Medulla oblongata (tissue), 1 donor: ENCODE measurements around the gene GAL3ST1.

ENCODE experiments used
- DNase-seq: peaks from one replicate; pipeline ENCODE4 v3.0.0-alpha.2; 2015; ENCODE audit errors: extremely low spot score

GAL3ST1 gene

DNA sequence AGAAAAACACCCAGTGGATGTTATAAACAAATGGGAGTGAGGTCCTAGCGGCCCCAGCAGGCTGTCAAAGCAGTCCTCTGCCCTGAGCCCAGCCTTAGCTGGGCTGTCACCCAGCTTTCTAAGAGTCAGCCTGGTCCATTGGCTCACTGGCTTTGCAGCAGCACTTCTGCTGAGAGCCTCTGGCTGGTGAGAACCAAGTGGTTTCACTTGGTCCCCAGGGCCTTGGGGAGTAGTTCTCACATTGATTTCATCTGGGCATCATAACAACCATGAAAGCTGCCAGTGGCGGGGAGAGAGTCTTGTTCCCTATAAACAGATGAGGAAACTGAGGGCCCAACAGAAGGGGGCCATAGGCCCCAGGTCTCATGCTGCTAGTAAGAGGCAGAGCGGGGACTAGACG lies 39.3 kb downstream of the GAL3ST1 start:
- no peak for DNase-seq

DNA sequence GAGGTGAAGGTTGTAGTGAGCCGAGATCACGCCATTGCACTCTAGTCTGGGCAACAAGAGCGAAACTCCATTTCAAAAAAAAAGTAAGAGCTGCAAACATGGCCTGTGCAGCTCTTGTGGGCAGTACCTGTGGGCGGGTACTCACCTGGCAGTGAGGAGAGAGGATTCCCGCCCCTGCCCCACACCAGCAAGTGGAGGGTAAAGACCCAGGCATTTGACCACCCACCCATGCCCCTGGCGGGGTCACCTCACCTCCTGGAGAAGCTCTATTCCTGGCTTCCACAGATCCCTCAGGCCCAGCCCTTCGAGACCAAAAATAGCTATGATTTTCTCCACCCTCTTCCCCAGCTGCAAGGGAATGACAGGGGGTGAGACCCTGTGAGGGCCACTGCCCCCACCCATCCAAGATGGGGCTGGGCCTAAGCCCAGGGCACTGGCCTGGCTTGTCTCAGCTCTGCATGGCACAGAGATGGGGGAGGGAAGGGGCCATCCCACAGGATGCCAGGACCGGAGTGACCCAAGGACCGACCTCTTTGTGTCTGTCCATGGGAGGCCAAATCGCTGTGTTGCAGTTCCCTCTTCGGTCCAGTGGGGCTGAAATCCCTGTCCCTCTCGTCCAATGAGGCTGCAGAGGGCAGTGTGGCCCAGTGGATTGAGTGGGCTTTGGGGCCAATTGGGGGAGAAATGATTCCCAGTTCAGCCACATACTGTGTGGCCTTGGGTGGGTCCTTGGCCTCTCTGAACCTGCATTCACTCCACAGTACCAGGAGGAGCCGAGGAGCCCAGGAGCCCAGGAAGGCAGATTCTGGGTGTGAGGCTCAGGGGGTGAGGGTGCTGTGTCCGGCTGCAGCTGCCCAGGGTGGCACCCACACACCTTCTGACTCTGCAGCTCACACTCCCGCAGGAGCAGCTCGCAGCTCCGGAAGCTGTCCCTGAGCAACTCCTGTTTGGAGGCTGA lies 42.5 kb downstream of the GAL3ST1 start:
- no peak for DNase-seq

DNA sequence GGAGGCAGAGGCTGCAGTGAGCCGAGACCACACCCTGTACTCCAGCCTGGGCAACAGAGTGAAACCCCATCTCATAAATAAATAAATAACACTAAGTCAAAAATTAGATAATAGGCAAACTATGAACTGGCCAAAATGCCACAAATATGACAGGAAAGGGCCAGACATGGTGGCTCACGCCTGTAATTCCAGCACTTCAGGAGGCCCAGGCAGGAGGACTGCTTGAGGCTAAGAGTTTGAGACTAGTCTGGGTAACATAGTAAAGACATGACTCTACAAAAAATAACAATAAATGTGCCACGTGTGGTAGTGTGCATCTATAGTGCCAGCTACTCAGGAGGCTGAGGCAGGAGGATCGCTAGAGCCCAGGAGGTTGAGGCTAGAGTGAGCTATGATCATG lies 47.8 kb downstream of the GAL3ST1 start:
- no peak for DNase-seq

DNA sequence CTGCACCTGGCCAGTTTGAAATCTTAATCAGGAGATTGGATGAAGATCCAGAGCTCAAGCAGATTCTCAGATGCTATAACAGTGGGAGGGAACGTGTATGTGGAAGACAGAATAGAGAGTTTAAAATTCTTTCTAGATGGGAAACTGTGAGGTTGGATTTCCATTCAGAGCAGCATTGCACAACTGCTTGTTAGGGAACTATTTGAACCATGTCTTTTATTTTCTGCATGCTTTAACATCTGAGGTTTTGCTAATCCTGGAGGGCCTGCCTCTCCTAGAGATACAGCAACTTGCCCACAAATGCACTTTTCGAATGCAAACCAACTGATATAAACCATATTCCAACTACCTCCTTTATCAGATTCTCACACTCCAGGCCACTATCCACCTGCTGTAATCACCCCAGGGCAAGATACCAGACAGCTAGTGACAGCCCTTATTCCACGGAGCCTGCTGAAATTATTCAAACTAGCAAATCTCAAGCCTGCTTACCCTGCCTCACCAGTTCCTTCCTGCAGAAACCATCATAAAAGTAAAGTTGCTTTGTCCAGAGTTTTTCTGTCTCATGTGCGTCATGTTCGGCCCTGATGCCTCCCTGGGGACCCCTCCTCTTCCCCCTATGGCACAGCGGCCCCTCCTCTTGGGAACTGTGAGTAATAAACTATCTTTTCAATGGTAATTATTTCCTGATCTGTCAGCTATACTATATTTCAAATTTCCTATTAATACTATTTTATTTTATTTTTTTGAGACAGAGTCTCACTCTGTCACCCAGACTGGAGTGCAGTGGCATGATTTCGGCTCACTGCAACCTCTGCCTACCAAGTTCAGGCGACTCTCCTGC lies 50.6 kb downstream of the GAL3ST1 start:
- no peak for DNase-seq

DNA sequence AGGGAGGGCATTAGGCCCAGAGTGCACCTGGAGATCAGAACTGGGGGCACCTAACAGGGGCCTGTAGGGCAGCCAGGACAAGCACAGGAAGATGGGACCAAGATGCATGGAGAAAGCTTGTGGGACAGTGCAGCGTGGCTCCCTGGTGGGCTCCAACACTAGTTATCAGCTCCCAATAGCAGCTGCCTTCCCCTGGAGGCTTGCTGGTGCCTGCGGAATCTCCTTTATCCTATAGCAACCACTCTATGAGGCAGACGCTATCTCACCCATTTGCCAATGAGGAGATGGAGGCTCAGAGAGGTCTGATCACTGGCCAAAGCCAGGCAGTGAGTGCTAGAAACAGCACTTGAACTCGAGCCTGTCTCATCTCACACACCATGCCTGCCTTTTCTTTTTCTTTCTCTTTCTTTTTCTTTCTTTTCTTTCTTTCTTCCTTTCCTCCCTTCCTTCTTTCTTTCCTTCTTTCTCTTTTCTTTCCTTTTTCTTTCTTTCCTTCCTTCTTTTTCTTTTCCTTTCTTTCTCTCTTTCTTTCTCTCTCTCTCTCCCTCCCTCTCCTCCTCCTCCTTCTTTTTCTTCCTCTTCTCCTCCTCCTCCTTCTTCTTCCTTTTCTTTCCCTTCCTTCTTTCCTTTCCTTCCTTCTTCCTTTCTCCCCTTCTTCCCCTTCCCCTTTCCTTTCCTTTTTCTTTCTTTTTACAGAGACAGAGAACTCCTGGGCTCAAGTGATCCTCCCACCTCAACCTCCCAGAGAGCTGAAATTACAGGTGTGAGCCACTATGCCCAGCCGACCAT lies 52.9 kb downstream of the GAL3ST1 start:
- DNase-seq = no peak

DNA sequence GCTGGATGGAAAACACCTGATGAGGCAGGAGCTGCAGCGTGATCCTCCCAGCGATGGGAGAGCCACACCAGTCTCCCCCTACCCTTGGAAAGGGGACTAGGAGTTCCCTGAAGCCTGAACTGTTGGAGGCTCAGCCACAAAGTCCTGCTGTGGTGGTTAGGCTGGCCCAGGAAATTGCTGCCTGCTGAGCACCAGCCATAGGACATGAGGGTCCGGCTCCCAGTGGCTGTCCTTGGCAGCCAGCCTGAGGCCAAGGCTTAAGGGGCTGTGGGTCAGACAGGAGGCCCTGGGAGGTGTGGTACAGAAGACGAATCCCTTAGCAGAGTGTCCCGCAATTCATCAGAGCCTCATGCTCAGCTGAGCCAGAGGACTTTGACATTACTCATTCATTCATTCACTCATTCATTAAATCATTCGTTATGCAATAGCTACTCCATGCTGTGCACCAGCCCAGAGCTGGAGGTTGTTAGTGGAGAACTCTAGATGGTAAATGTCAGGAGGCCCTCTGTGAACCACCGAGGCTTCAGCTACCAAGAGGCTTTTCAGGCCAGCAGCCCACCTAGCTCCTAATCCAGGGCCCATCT lies 54.5 kb downstream of the GAL3ST1 start:
- DNase-seq = no peak

DNA sequence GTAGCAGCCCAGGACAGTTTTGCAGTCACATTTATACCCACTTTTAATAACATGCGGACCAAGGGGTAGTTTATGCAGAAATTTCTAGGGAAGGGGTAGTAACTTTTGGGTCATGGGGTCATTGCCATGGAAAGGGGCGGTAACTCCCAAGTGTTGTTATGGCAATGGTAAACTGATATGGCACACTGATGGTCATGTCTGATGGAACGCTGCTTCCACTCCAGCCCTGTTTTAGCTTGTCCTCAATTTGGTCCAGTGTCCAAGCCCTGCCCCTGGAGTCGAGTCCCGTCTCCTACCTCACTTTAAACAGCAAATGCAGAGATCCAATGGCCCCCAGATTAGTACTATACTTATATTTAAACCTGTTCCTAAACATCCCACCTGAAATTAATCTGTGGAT lies 57.7 kb downstream of the GAL3ST1 start:
- no peak for DNase-seq

DNA sequence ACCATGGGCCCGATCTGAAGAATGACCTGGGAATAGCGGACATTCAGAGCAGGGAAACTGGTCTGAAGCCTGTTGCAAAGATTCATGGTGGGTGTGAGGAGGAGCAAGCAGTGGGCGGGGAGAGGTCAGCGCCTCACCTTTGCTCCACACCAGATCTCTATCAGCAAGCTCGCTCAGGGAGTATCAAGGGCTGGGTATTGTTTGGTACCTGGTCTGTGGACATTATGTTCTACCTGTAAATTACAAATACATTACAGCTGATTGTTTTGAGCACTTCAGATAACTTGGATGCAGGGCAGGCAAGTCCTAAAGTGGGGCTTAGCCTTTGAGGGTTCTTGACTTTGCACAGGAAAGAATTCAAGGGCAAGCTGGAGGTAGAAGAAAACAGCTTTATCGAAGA lies 58.2 kb downstream of the GAL3ST1 start:
- DNase-seq = no peak

DNA sequence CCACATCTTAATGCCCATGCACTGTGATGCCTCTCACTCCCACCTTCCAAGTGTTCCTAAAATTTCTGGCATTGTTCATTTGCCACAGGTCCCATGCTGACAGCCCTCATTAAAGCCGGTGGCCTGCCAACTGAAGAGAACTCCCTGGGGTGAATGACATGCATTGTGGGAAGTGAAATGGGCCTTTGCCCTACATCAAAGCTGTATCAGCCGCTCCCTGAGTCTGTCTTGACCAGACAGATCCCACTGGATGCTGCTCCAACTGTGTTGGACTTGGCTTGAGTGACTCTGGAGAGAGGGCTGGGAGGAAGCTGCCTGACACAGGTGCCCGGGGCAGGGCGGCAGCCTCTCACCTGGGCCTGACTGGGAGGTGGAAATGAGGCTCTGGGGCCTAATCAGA lies 60.2 kb downstream of the GAL3ST1 start:
- no peak for DNase-seq

DNA sequence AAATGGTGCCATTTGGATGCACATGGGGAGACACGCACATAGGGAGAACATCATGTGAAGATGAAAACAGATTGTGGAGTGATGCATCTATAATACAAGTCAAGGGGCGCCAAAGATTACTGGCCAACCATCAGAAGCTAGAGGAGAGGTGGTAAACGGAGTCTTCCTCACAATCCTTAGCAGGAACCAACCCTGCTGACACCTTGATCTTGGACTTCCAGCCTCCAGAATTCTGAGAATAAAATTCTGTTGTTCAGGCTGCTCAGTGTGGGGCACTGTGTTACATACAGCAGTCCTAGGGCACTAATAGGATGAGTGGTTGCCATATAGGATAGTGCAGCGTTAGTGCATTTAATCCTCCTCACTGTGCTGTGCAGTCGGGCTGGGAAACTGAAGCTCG lies 61.0 kb downstream of the GAL3ST1 start:
- no peak for DNase-seq

DNA sequence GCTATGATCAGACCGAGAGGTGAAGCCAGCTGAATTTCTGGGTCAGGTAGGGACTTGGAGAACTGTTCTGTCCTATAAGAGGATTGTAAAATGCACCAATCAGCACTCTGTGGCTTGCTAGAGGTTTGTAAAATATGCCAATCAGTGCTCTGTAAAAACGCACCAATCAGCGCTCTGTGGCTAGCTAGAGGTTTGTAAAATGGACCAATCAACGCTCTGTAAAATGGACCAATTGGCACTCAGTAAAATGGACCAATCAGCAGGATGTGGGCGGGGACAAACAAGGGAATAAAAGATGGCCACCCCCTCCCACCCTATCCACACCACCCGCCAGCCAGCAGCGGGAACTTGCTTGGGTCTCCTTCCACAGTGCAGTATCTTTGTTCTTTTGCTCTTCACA lies 62.6 kb downstream of the GAL3ST1 start:
- DNase-seq = no peak

DNA sequence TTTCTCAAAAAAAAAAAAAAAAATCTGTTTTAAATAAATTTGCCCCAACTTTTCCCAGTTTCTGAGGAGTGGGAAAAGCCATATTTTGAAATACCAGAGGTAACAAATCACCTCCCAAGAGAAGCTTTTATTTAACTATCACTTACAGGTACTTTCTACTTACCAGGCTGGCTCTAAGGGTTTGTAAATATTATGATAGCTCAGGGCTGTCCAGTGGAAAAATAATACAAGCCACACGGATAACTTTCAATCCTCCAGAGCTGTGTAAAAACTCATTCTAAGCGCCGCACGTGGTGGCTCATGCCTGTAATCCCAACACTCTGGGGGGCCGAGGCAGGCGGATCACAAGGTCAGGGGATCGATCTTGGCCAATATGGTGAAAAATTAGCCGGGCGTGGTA lies 63.4 kb downstream of the GAL3ST1 start:
- DNase-seq = no peak

DNA sequence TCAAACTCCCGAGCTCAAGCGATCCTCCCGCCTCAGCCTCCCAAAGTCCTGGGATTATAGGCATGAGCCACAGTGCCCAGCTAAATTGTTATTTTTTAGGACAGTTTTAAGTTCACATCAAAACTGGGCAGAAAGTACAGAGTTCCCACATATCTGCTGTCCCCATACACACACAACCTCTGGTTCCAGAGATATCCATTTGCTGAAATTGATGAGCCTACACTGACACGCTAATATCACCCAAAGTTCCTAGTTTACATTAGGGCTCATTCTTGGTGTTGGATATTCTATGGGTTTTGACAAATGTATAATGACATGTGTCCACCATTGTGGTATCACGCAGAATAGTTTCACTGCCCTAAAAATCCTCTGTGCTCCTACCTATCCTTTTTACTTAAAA lies 66.2 kb downstream of the GAL3ST1 start:
- no peak for DNase-seq

DNA sequence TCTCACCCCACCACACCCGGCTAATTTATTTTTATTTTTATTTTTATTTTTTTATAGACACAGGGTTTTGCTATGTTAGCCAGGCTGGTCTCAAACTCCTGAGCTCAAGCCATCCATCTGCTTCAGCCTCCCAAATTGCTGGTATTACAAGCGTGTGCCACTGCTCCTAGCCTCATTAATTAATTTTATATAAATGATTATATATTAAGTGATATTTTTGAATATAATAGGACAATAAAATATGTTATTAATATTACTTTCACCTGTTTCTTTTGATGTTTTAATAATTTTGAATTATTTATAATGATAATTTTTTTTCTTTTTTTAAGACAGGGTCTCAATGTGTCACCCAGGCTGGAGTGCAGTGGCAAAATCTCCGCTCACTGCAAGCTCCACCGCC lies 66.8 kb downstream of the GAL3ST1 start:
- DNase-seq = no peak

DNA sequence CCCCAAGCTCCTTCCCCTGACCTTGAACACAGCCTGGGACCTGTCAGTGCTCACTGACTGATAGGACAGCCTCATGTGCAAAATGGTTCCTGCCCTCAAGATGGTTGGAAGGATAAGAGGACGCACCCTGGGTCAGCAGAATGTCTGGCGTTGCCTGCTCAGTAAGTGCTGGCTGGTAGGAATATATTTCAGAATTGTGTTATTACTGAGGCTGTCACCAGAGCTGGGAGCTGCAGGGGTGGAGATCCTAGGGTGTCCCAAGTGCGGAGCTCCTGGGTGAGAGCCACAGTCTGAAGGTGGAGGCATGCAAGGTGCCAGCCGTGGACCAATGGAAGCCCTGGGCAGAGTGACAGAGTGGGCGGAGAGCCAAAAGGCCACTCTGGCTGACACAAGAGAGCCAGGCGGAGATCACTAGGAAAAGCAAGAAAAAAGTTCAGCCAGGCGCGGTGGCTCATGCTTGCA lies 67.9 kb downstream of the GAL3ST1 start:
- no peak for DNase-seq
